M059J (cell line): Measurements from ENCODE around the gene TRAK2. TPM values are rescaled to one million over a fixed set of nuclear protein-coding genes. Genes with fewer than 3 reads are reported as not detected.
"Not testable (repeated sequence)": the region's sequence is repeated elsewhere in the genome, so short reads cannot be mapped to it uniquely, and the experiment has no call there.

Experiments used
- DNase-seq: peaks from one replicate; pipeline ENCODE4 v3.0.0-alpha.2; 2012; ENCODE audit warnings: low read depth
- total RNA-seq: library from RNA; depleted of rRNA; stranded (reverse); fragments of >200 nt; shearing (Covaris generic); gene quantifications from 2 replicates; pipeline ENCODE4 v1.2.3, GENCODE V29; 2014; rRNA removed

TRAK2 gene
- total RNA-seq: 18.6 and 22.9 TPM in 2 replicates

- peak; percentile 92 for DNase-seq
These were observed at the start of gene TRAK2, which contains the start of gene STRADB for GRCh38 chr2:201451292-201452057. Gene TRAK2 (minus strand): TSS chr2:201451458. CDS start chr2:201420507, 30,951 bp downstream. Gene STRADB (plus strand): TSS chr2:201451740. CDS start chr2:201454841, 3,101 bp downstream.

DNA sequence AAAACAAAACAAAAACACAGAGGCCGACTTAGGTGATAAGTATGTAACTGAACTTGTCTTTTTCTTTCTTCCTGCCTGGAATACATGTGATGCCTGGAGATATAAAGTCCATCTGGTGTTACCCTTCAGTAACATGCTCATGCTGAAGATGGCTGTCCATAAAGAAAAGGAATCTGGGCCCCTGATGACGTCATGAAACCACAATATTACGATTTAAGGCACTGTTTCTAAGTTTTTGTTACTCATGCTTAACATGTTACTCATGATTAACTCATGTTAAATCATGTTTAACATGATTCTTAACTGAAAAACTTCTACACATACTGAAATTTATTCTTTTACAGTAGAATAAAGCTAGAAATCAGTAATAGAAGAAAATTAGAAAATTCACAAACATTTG is 49.3 kb upstream of the TRAK2 start:
- DNase-seq: peak; percentile 51

- no peak for DNase-seq
These were observed 45.5 kb upstream of the TRAK2 start for GRCh38 chr2:201496785-201497184.

GRCh38 chr2:201490291-201490690 is 39.0 kb upstream of the TRAK2 start:
- DNase-seq: no peak

- DNase-seq: no peak
These were observed 33.5 kb upstream of the TRAK2 start for GRCh38 chr2:201484805-201485204.

GRCh38 chr2:201483758-201484157 is 32.5 kb upstream of the TRAK2 start:
- DNase-seq: not testable (repeated sequence)

DNA sequence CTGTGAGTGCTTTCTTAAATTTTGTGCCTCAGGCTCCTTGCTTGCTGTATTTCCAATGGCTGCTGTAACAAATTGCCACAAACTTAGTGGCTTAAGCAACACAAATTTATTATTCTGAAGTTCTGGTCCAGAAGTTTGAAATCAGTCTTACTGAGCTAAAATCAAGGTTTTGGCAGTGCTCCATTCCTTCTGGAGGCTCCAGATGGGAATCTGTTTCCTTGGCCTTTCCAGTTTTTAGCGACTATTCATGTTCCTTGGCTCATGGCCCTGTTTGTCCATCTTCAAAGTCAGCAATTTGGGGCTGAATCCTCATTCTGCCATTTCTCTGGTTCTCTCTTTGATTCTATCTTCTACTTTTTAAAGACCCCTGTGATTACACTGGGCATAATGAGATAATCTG is 32.1 kb upstream of the TRAK2 start:
- no peak for DNase-seq

DNA sequence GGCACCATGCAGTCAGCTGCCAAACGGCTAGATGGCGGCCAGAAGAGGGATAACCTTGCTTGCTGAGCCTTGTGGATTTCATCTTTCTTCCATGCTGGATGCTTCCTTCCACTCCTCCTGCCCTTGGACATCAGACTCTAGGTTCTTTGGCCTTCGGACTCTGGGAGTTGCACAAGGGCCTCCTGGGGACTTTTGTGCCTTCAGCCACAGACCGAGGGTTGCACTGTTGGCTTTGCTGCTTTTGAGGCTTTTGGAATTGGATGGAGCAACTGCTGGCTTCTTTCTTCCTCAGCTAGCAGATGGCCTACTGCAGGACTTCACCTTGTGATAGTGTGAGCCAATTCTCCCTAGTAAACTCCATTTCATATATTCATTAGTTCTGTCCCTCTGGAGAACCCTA is 31.3 kb upstream of the TRAK2 start:
- no peak for DNase-seq

- DNase-seq: no peak
These were observed 21.2 kb upstream of the TRAK2 start for GRCh38 chr2:201472411-201472810.

GRCh38 chr2:201471732-201472393 is 20.6 kb upstream of the TRAK2 start:
- DNase-seq: no peak

DNA sequence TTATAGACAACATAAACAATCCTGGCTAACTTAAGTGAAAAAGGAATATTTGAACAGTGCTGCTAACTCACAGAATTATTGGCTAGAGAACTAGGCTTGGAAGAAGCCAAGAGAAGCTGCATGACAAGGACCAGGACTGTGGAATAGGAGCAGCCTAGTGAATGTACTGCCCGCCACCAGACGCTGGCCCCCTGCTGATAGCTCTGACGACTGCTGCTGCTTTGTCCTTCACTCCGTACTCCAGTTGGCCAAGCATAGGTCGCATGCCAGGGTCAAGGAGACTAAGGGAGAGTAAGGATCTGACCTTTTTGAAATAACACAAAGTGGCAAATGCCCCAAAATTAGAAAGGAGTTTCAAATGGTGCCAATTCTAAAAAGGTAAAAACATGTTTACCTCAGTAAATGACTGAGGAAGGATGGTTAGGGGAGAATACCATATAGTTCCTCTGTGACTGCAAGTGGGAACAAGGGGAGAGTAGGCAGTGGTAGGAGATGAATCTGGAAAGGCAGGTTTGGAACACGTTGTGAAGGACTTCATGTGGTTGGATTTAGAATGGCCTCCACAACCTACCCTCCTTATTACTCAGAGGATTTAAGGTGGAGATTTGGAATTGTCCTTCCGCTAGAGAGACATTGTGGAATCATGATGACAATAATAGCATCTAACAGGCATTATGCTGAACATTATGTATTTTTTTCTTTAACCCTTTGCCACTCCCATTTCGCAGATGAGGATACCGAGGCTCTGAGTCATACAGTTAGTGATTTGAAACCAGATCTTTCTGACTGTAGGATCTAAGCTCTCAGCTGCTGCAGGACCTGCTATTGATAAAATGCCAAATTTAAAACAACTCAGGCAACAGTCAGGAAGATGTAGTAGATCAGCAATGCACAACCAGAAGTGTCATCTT is 19.8 kb upstream of the TRAK2 start:
- no peak for DNase-seq

- peak; percentile 17 for DNase-seq
These were observed 16.4 kb upstream of the TRAK2 start for GRCh38 chr2:201467666-201468065.

GRCh38 chr2:201466050-201466675 is 14.9 kb upstream of the TRAK2 start:
- DNase-seq: peak; percentile 71

DNA sequence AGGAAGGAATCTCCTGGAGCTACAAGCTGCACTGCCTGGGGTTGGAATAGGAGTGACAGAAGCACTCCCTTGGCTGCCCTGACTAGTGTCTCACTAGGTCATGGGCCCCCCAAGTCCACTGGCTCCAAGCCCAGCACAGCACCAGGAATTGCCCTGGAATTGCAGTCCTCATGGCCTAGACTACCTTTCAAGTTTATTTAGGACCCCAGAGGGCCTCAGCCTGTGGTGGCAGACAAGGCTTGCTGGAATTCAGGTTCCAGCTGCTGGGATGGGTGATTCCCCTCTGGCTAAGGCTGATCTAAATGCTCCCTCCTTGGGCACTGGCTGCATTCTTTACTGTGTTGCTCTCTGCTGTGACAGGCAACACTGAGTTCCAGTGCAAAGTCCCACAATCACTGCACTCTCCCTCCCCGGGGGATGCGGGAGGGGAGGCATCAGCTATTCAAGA is 14.3 kb upstream of the TRAK2 start:
- DNase-seq: peak; percentile 26

DNA sequence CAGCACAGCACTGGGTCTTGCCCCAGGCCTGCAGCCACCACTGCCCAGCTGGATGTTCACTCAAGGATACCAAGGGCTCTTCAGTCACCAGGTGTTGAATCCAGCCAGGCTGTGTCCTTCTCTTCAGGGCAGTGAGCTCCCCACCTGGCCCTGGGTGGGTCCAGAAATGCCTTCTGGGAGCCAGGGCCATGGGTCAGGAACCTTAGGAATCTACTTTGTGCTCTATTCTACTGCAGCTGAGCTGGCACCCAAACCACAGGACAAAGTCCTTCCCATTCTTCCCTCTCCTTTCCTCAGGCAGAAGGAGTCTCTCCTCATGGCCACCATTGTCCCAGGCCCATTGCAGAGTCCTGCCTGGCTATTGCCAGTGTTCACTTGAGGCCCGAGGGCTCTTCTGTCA is 13.3 kb upstream of the TRAK2 start:
- no peak for DNase-seq

GRCh38 chr2:201460532-201460931 is 9.3 kb upstream of the TRAK2 start:
- no peak for DNase-seq

GRCh38 chr2:201458381-201458780 is 7.1 kb upstream of the TRAK2 start:
- no peak for DNase-seq

GRCh38 chr2:201452922-201453643 is 1.8 kb upstream of the TRAK2 start:
- DNase-seq: no peak

- no peak for DNase-seq
These were observed 1.0 kb upstream of the TRAK2 start for GRCh38 chr2:201452058-201452921.

DNA sequence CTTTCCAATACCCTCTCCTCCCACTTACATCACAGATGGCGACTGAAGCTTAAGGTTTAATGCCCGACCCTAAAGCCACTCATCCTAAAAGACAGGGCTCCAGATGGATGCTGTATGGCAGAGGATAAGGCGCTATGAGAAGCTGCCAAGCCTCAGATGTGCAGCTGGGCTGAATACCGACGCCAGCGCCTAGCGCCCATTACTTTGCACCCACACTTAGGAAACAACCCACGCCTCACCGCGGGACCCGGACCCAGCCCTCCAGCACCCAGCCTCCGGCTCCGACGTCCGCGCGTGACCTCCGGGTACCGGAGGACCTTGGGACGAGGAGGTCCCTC is 335 bp downstream of the TRAK2 start:
- no peak for DNase-seq
